Measurements from ENCODE around the gene PDE9A. TPM values are rescaled to one million over a fixed set of nuclear protein-coding genes. Genes with fewer than 3 reads are reported as not detected.

PDE9A gene
- total and polyA plus RNA-seq, 2 donors (not counting 1 experiment from before 2014, with no cell fraction given), result 0.34 to 5.8 TPM

- 81% methylated on average over 13 of the region's 14 CpGs for WGBS (ENCODE audit: insufficient coverage)
- no peak overlapping the region for H2AFZ ChIP-seq (ENCODE audit: insufficient read depth, low read depth, low read length, poor library complexity, severe bottlenecking)
- H3K36me3 ChIP-seq (replicated peaks in 1 of 2; ENCODE audit: control extremely low read depth in 1 of 2, control insufficient read depth in 1 of 2, extremely low read depth in 1 of 2, insufficient read depth in 2 of 2, low read length in 1 of 2), result no peaks in the 10 kb centered on the region
- H3K4me2 ChIP-seq (replicated peaks; ENCODE audit: low read depth, low read length, poor library complexity, severe bottlenecking), result no peak overlapping the region
- no peak for TF ChIP-seq CTCF (IDR thresholded peaks at IDR 0.05)
- TF ChIP-seq EZH2 (IDR thresholded peaks at IDR 0.05; ENCODE audit: borderline replicate concordance, insufficient read depth, low read depth, low read length, poor library complexity, severe bottlenecking), result no peak
- no peak for DNase-seq
- Mint-ChIP-seq H3K27me3 (peaks cover 3% of the 10 kb centered on the region), H3K4me1 (no peaks in the 10 kb centered on the region), H3K4me3 (no peak overlapping the region), H3K27ac (no peak overlapping the region), H3K9me3 (ENCODE audit: insufficient read depth) (no peaks in the 10 kb centered on the region)
- H3K79me2 ChIP-seq (ENCODE audit: control insufficient read depth, insufficient read depth, low read length), result no peaks in the 10 kb centered on the region
- H3K4me1 ChIP-seq (ENCODE audit: control insufficient read depth in 2 of 2, insufficient read depth in 2 of 2, low read length in 2 of 2), result no peaks in the 10 kb centered on the region
- intact Hi-C loops (cut with micrococcal nuclease), result no loop called here
- no peak overlapping the region for H3K4me3 ChIP-seq (ENCODE audit: control extremely low read depth in 1 of 5, extremely low read depth in 1 of 5, insufficient read depth in 1 of 5, low read depth in 2 of 5, low read length in 4 of 5)
- ChIA-PET POLR2A (no interaction called here), CTCF (no interaction called here)
- no peaks in the 10 kb centered on the region for H3K9me3 ChIP-seq (ENCODE audit: control extremely low read depth in 1 of 3, control insufficient read depth in 2 of 3, insufficient read depth in 1 of 3, low read length in 2 of 3)
- H3K27me3 ChIP-seq (replicated peaks in 1 of 4; ENCODE audit: control extremely low read depth in 1 of 4, control insufficient read depth in 3 of 4, insufficient read depth in 4 of 4, low read length in 3 of 4), result no peaks in the 10 kb centered on the region
- H3K9ac ChIP-seq (ENCODE audit: low read length), result no peak overlapping the region
- no peak overlapping the region for H3K27ac ChIP-seq (ENCODE audit: low read length in 2 of 2)
- ATAC-seq (ENCODE audit: low read depth), result no peak
- H4K20me1 ChIP-seq (ENCODE audit: control insufficient read depth, insufficient read depth, low read length, poor library complexity, severe bottlenecking), result no peaks in the 10 kb centered on the region
These were observed 52.4 kb downstream of the PDE9A start for GRCh38 chr21:42705746-42706374.

GRCh38 chr21:42706765-42707164 is 53.3 kb downstream of the PDE9A start:
- no peaks in the 10 kb centered on the region for H3K4me1 Mint-ChIP-seq
- H3K4me1 ChIP-seq (ENCODE audit: control insufficient read depth in 2 of 2, insufficient read depth in 2 of 2, low read length in 2 of 2), result no peaks in the 10 kb centered on the region
- WGBS (ENCODE audit: insufficient coverage), result 89% methylated on average over 13 of the region's 13 CpGs

More at GRCh38 chr21:42706765-42707164, 53.3 kb downstream of the PDE9A start:
- no peaks in the 10 kb centered on the region for H3K27me3 ChIP-seq (replicated peaks in 1 of 4; ENCODE audit: control extremely low read depth in 1 of 4, control insufficient read depth in 3 of 4, insufficient read depth in 4 of 4, low read length in 3 of 4)
- H2AFZ ChIP-seq (ENCODE audit: insufficient read depth, low read depth, low read length, poor library complexity, severe bottlenecking), result no peak overlapping the region
- no peaks in the 10 kb centered on the region for H4K20me1 ChIP-seq (ENCODE audit: control insufficient read depth, insufficient read depth, low read length, poor library complexity, severe bottlenecking)
- intact Hi-C loops (cut with micrococcal nuclease), result no loop called here
- no peak overlapping the region for H3K4me3 ChIP-seq (ENCODE audit: control extremely low read depth in 1 of 5, extremely low read depth in 1 of 5, insufficient read depth in 1 of 5, low read depth in 2 of 5, low read length in 4 of 5)
- Mint-ChIP-seq H3K27ac (no peak overlapping the region), H3K27me3 (peaks cover 3% of the 10 kb centered on the region), H3K9me3 (ENCODE audit: insufficient read depth) (no peaks in the 10 kb centered on the region), H3K4me3 (no peak overlapping the region)
- no peak for ATAC-seq (ENCODE audit: low read depth)
- H3K4me2 ChIP-seq (replicated peaks; ENCODE audit: low read depth, low read length, poor library complexity, severe bottlenecking), result no peak overlapping the region
- H3K9ac ChIP-seq (ENCODE audit: low read length), result no peak overlapping the region
- ChIA-PET POLR2A (no interaction called here), CTCF (no interaction called here)
- H3K9me3 ChIP-seq (ENCODE audit: control extremely low read depth in 1 of 3, control insufficient read depth in 2 of 3, insufficient read depth in 1 of 3, low read length in 2 of 3), result no peaks in the 10 kb centered on the region
- no peaks in the 10 kb centered on the region for H3K79me2 ChIP-seq (ENCODE audit: control insufficient read depth, insufficient read depth, low read length)
- no peaks in the 10 kb centered on the region for H3K36me3 ChIP-seq (replicated peaks in 1 of 2; ENCODE audit: control extremely low read depth in 1 of 2, control insufficient read depth in 1 of 2, extremely low read depth in 1 of 2, insufficient read depth in 2 of 2, low read length in 1 of 2)
- TF ChIP-seq EZH2 (IDR thresholded peaks at IDR 0.05; ENCODE audit: borderline replicate concordance, insufficient read depth, low read depth, low read length, poor library complexity, severe bottlenecking) (no peak), CTCF (IDR thresholded peaks at IDR 0.05) (no peak)
- H3K27ac ChIP-seq (ENCODE audit: low read length in 2 of 2), result no peak overlapping the region
- DNase-seq, result no peak
